NCI-H774 (cell line): ENCODE results near the gene MTNR1B.

Source experiments
- DNase-seq: peaks from one replicate; lab custom pipeline; 2025; lab: John Stamatoyannopoulos, UW

The MTNR1B gene

DNA sequence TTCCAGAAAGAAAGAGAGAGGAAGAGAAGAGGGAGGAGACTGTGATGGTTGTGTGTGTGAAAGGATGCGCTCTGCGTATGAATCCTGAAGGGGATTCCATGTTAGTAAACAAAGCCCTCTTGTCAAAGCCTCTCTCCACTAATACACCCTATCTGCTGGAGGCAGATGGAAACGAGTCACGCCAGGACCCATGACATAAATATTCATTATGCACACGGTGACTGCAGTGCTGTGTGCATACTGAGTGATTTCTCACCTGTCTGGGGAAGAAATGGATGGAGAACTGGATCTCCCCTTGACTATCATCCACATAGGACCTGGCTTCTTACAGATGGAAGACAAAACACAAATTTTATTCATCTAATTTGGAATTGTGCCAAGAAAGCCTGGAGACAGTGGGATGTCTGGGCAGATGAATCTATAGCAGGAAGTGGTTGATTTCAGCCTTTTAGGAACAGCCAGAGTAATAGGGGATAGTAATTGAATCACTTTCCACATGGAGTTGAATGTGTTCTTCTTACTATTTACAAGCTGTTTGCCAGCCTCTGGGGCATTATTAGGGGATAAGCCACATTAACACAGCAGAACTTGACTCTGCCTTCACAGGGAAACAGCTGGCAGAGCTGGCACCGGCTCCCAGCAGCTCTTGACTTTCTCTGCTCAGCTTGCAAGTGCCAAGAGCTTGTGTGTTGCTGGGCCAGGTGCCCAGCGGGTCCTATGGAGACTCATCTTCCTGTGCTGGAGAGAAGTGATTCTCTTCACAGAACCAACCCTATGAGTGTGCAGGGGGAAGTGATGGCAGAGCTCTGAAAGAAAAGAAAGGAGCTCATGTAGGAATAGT lies 9.0 kb downstream of the MTNR1B start:
- peak; percentile 72 for DNase-seq

DNA sequence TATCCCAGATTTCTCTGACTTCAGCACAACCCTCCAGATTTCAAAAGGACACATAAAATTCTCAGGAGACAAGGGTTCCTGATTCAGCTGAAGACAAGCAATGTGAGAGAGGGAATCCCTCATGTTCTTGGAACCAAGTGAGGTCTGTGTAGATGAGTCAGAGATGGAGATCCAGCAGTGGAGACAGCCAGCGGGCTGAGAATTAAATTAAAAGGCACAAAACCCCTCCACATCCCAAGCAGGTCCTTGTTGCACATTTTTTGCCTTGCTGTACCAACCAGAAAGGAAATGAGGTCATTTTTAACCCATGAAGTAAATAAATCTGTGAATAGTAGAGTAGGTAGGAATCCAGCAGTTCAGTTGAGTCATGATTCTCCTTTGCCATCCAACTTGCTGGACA lies 9.7 kb downstream of the MTNR1B start:
- DNase-seq, result no peak

DNA sequence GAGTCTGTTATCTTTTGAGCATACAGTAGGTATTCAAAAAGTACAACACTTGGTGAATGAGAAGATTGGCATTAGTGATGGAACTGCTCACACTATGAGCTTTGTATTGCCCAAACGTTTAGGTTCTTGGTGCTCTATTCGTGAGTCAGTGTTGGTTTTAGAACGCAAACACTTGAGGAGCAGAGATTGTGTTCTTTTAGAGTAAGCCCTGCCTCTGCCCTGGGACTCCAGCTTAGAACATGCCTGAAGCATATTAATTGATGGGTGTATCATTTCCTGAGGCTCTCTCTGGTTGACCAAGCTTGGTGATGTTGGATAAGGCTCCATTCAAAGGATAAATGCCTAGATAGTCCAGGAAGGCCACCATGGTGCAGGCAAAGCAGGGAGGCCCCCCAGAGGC lies 10.9 kb downstream of the MTNR1B start:
- DNase-seq, result no peak

DNA sequence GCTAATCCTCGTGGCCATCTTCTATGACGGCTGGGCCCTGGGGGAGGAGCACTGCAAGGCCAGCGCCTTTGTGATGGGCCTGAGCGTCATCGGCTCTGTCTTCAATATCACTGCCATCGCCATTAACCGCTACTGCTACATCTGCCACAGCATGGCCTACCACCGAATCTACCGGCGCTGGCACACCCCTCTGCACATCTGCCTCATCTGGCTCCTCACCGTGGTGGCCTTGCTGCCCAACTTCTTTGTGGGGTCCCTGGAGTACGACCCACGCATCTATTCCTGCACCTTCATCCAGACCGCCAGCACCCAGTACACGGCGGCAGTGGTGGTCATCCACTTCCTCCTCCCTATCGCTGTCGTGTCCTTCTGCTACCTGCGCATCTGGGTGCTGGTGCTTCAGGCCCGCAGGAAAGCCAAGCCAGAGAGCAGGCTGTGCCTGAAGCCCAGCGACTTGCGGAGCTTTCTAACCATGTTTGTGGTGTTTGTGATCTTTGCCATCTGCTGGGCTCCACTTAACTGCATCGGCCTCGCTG lies 12.1 kb downstream of the MTNR1B start:
- DNase-seq, result no peak

DNA sequence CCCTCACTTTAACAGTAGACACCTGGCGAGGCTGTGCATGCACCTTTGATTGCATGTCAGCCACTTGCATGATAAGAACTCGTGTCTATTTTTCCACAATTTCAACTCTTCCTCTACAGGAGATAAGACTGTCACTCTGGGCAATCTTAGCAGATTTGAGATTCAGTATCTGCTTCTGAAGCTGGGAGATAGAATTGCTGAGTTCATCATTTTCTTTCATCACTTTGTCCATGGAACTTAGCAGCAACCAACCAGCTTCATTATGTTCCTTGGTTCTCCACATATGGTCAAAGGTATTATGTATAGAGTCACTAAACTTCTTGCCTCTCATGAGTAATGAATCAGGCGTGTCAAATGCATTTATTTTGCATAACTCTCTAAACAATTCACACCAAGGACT lies 17.1 kb downstream of the MTNR1B start:
- DNase-seq, result no peak

DNA sequence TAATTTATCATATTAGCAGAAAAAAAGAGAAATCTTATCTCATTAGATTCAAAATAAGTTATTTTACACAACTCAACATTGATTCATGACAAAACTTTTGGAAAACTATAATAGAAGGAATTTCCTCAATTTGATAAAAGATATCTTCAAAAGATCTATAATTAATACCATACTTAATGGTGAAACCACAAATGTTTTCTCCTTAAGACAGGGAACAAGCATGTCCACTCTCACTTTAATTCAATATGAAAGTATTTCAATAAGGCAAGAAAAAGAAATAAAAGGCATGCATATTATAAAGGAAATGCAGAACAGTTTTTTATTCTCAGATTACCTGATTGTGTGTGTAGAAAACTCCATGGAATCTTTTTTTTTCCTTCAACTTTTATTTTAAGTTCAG lies 23.6 kb downstream of the MTNR1B start:
- no peak for DNase-seq

DNA sequence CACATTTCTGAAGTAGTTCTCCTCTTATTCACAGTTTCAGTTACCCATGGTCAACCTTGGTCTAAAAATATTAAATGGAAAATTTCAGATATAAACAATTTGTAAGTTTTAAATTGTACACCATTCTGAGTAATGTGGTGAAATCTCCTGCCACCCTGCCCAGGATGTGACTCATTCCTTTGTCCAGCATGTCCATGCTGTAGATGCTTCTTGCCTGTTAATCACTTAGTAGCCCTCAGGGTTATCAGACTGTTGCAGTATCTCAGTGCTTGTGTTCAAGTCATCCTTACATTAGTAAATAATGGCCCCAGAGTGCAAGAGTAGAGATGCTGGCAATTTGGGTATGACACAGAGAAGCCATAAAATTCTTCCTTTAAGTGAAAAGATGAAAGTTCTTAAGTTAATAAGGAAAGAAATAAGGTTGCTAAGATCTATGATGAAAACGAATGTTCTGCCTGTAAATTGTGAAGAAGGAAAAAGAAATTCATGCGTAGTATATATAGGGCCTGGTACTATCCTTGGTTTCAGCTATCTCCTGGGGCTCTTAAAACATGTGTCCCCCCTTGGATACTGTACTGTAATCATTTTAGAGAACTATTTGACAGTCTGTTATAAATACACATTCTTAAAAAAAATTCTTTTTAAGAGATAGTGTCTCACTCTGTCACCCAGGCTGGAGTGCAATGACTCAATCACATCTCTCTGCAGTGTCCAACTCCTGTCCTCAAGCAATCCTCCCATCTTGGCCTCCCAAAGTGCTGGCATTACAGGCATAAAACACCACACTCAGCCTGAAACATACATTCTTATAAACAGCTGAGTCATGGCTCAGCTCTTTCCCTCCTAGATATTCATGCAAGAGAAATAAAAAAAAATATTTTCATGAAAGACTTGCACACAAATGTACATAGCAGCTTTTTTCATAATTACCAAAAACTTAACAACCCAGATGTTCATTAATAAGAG lies 31.3 kb downstream of the MTNR1B start:
- DNase-seq, result no peak

DNA sequence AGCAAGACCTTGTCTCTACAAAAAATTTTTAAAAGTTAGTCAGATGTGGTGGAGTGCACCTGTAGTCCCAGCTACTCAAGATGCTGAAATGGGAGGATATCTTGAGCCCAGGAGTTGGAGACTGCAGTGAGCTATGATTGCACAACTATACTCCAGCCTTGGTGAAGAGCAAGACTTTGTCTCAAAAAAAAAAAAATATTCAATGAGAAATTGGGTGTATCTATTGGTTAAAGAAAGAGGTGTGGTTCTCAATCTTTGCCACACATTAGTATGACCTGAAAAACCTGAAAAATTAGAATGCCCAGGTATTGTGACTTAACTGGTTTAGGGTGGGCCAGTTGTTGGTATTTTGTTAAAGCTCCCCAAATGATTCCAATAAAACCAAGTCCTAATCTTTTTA lies 32.4 kb downstream of the MTNR1B start:
- no peak for DNase-seq

DNA sequence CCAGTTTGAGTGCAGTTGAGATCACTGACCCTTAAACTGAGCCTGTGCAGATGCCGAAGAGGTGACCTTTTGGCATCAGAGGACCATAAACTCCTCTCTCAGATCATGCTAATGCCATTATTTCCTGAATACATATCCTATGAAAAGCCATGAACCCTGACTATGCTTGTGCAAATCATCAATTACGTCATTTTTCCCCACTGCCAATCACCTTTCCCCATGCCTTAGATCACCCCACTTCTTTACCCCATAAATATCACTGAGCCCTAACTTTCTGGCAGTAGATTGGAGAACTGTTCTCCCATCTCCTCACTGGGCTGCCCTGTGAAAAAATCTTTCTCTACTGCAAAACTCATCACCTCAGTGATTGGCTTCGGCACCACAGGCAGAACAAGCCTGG lies 32.9 kb downstream of the MTNR1B start:
- DNase-seq, result no peak

DNA sequence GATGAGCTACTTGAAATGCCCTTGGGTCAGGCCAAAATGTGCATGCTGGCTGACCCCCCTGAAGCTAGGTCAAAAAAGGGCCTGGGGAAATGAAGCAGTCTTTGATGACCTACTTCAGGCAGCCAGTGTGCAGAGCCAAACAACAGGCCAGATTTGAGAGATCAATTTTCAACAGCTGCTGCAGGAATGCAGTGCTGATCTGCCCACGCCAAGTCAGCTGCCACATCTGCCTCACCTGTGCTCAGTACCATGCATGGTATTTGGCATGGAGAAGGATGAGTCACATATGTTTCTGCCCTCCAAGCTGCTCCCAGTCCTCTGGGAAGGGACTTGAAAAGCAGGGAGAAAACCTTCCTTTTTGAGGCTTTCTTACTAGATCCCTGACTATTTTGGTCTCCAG lies 35.8 kb downstream of the MTNR1B start:
- DNase-seq, result no peak

DNA sequence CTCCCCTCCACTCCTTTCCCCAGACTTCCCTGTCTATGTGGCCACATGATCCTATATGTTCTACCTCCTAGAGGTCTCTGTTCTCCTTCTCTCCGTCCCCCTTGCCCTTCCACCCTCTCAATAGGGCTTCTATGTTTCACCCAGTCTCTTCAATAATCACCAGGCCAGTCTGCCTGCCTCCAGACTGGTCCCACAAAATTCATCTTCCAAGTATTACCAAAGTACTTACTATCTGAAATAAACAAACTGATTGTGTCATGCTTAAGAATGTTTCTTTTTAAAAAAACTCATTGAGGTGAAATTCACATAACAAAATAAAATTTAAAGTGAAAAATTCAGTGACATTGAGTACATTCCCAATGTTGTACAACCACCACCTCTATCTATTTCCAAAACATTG lies 44.2 kb downstream of the MTNR1B start:
- DNase-seq, result no peak

DNA sequence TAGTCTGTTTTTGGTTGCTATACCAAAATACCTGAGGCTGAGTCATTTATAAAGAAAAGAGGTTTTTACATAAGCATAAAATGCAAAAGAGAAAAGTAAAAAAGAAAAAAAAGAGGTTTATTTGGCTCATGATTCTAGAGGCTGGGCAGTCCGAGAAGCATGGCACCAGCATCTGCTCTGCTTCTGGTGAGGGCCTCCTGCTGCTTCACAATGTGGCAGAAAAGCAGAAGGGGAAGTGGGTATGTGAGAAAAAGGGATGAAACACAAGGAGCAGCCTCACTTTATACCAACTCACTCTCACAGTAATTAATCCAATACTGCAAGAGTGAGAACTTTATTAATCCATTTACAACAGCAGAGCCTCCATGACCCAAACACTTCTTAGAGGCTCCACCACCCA lies 47.1 kb downstream of the MTNR1B start:
- no peak for DNase-seq

DNA sequence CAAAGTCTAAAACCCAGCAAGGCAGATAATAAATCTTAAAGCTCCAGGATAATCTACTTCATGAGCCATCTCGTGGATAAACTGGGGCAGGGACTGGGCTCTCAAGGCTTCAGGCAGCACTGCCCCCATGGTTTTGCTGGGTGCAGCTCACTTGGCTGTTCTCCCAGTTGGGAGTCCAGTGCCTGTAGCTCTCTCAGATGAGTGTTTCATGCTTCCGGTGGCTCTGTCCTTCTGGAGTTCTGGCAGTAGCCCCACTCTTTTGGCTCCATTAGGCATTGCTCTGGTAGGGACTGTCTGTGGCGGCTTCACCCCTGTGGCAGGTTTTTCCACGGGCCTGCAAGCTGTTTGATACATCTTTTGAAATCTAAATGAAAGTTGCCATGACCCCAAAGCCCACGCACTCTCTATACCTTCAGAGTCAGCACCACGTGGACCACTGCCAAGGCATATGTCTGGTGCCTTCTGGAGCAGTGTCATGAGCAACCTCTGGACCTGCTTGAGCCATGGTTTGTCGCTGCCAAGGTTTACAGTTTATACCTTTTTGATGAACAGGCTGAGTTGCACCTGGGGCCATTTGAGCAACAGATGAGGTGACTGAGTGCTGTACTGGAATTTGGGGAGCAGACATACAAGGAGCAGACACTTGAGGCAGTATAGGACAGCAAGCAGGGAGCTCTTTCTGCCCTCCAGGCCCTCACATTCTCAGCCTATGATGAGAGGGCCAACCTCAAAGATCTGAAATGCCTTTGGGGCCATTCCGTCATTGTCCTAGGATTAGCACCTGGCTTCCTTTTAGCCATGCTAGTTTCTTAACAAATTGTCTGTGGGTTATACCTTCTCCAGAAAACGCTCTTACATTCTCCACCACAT lies 48.6 kb downstream of the MTNR1B start:
- DNase-seq, result no peak

DNA sequence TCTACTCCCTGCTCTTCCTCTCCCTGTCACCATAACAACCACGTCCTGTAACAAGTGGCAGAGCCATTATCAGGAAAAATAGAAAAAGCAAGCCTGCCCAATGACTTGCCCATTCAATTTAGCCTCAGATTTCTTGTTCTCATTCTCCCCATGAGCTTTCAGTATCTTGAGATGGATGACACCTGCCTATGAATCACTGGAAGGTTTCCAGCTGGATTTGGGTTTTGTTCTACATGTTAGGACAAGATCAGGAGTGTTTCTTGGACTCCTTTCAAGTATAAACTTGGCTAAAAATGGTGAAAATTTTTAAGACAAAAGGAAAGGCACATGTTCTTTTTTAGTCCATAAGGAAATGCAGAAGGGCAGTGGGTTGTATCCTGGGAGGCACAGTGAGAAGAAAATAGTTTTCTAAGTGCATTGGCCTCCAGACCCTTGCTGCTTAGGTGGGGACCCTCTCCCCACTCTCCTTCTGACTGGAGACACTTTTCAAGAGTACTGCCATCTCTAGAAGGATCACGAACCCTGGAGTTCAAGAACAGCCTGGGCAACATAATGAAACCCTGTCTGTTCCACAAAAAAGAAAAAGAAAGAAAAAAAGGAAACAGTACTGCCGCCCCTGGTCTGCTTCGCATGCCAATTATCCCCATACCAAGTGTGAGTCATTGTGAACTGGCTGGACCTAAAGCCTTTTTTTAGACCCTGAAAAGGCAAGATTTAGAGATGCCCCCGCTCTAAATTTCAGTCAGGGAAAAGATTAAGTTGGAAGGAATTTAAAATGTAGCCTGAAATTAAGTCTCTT lies 51.0 kb downstream of the MTNR1B start:
- DNase-seq, result no peak

DNA sequence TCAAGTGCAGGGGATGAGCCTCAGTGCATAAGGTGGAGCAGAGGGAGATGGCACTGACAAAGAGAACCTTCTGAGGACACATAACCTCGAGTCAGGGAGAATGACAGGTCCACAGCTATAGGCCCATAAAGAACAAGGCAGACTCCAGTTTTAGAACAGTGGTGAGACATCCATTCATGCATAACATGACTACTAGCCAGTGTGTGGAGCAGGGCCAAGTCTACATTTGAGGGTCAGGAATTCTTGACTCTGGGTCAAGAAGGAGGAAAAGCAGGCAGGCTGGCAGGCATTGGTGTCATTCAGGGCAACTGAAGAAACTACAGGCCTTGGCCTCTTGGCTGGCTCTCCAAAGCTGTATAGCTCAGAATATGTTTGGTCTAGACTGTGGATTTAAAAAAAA lies 54.9 kb downstream of the MTNR1B start:
- no peak for DNase-seq

DNA sequence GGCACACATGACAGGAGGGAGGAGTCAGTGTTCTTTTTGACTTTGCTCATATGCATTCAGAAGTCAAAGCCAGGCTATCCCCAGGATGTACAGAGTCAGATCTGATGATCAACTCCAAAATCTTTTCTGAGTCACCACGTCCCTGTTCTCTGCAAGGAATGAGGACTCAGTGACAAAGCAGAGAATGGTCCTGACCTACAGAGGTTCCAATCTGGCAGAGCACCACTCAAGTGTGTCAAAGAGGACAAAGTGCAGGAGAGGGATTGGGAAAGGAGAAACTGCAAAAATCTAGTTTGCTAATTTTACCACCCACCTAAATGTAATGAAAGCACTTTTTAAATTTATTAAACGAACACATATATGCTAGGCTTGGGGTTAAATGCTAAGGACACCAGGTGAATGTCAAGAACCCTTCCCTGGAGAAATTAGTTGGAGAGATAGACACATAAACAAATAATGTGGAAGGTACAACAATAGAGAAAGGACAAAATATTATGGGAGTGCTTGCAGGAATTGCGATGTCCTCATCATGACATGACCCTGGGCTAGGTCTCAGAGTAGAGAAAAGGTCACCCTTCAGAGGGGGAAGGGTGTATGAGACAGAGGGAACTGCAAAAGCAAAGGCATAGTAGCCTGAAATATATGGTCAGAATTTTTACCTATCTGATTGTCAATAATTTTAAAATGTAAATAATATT lies 56.3 kb downstream of the MTNR1B start:
- no peak for DNase-seq

DNA sequence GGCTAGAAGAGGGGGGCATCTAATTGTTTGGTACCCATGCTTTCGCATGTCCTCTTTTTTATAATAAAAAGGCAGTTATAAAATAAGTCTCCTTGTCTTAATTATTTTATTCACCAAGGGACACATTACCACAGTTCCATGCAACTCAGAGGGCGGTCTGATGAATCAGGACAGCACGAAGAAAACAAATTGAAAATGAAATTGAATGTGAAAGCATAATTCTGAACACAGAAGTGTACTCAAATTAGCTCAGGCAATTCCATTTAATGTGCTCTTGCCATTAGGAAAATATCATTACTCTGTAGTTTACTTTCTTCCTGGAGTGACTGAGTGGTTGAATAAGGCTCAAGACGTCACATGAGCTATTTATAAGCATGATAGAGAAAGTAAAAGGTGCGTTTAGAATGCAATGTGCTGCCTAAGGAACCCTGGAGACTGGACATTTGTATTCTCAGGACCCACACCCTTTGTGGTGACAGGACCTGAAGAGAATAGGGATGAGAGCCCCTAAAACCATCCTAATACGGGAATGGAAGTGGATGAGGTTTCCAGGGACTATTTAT lies 59.6 kb downstream of the MTNR1B start:
- DNase-seq, result no peak

DNA sequence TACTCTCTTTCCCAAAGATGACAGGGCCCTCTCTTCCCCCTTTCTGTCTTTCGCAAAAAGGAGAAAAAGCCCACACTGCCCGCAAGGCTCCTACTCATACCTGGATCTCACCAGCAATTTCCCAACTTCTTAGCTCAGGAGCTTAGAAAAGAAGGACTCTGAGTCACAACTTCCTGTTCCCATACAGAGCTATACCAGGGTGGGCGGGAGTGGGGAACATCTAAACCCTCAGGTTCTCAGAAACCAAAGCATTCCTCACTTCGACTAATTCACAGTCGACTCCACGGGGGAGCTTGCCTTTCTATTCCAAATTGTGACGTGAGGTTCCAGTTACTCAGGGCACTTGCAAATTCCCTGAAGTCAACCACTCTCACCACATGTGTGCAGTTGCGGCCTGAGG lies 61.9 kb downstream of the MTNR1B start:
- no peak for DNase-seq
